ENCODE results near the gene RIMKLB. TPM values are rescaled to one million over a fixed set of nuclear protein-coding genes. Genes with fewer than 3 reads are reported as not detected.

The RIMKLB gene
- total RNA-seq, 1 experiment from 2014 or later = 34.4 TPM

- Mint-ChIP-seq H3K4me3 (ENCODE audit: unreplicated experiment) (no peak overlapping the region), H3K4me1 (ENCODE audit: insufficient read depth, unreplicated experiment) (no peaks in the 10 kb centered on the region), H3K27me3 (ENCODE audit: insufficient read depth, unreplicated experiment) (no peaks in the 10 kb centered on the region), H3K9me3 (ENCODE audit: unreplicated experiment) (no peaks in the 10 kb centered on the region), H3K36me3 (ENCODE audit: insufficient read depth, unreplicated experiment) (peaks cover 16% of the 10 kb centered on the region), H3K27ac (ENCODE audit: low read depth, unreplicated experiment) (peak overlapping the region; percentile 46)
- intact Hi-C loops (cut with micrococcal nuclease) = loop anchor here (10.0 kb wide), 1 partner anchor 124 kb away; no protein-coding TSS in a partner anchor
- ChIA-PET CTCF (interaction anchor here (1.6 kb wide), 1 partner anchor 89 kb away, joined by 5 read pairs; no protein-coding TSS in a partner anchor), POLR2A (no interaction called here)
- no peak for DNase-seq (ENCODE audit: unreplicated experiment)
- TF ChIP-seq CTCF (IDR thresholded peaks at IDR 0.05; ENCODE audit: unreplicated experiment) = no peak
- no TSS peak for BruUV-seq (replicated peaks)
These were observed 72.7 kb downstream of the RIMKLB start for GRCh38 chr12:8770499-8770898.

- peak overlapping the region; percentile 46 for H3K27ac Mint-ChIP-seq (ENCODE audit: low read depth, unreplicated experiment)
These were observed 73.3 kb downstream of the RIMKLB start for GRCh38 chr12:8771072-8771471.

GRCh38 chr12:8773461-8773860 lies 75.7 kb downstream of the RIMKLB start:
- no TSS peak for BruUV-seq (replicated peaks)
- Mint-ChIP-seq H3K27me3 (ENCODE audit: insufficient read depth, unreplicated experiment) (no peaks in the 10 kb centered on the region), H3K27ac (ENCODE audit: low read depth, unreplicated experiment) (no peak overlapping the region), H3K4me1 (ENCODE audit: insufficient read depth, unreplicated experiment) (no peaks in the 10 kb centered on the region), H3K9me3 (ENCODE audit: unreplicated experiment) (no peaks in the 10 kb centered on the region), H3K4me3 (ENCODE audit: unreplicated experiment) (no peak overlapping the region), H3K36me3 (ENCODE audit: insufficient read depth, unreplicated experiment) (peaks cover 16% of the 10 kb centered on the region)
- no peak for TF ChIP-seq CTCF (IDR thresholded peaks at IDR 0.05; ENCODE audit: unreplicated experiment)
- intact Hi-C loops (cut with micrococcal nuclease) = loop anchor here (10.0 kb wide), 1 partner anchor 121 kb away; no protein-coding TSS in a partner anchor
- POLR2A ChIA-PET = no interaction called here
- DNase-seq (ENCODE audit: unreplicated experiment) = no peak
- CTCF ChIA-PET = interaction anchor here (2.2 kb wide), 1 partner anchor 117 kb away, joined by 16 read pairs; no protein-coding TSS in a partner anchor

More at GRCh38 chr12:8771072-8771471, 73.3 kb downstream of the RIMKLB start:
- no peaks in the 10 kb centered on the region for H3K4me1 Mint-ChIP-seq (ENCODE audit: insufficient read depth, unreplicated experiment)
- ChIA-PET CTCF (interaction anchor here (1.1 to 1.6 kb wide), 2 partner anchors 10 to 89 kb away, joined by 4 to 5 read pairs; no protein-coding TSS in a partner anchor), POLR2A (no interaction called here)
- H3K36me3 Mint-ChIP-seq (ENCODE audit: insufficient read depth, unreplicated experiment) = peaks cover 16% of the 10 kb centered on the region
- no peak overlapping the region for H3K4me3 Mint-ChIP-seq (ENCODE audit: unreplicated experiment)
- DNase-seq (ENCODE audit: unreplicated experiment) = no peak
- intact Hi-C loops (cut with micrococcal nuclease) = loop anchor here (10.0 kb wide), 1 partner anchor 124 kb away; no protein-coding TSS in a partner anchor
- H3K27me3 Mint-ChIP-seq (ENCODE audit: insufficient read depth, unreplicated experiment) = no peaks in the 10 kb centered on the region
- no peaks in the 10 kb centered on the region for H3K9me3 Mint-ChIP-seq (ENCODE audit: unreplicated experiment)
- TF ChIP-seq CTCF (IDR thresholded peaks at IDR 0.05; ENCODE audit: unreplicated experiment) = no peak
- BruUV-seq (replicated peaks) = no TSS peak

GRCh38 chr12:8779281-8779680 lies 81.5 kb downstream of the RIMKLB start:
- peaks cover 26% of the 10 kb centered on the region for H3K36me3 Mint-ChIP-seq (ENCODE audit: insufficient read depth, unreplicated experiment)
- no TSS peak for BruUV-seq (replicated peaks)
- CTCF ChIA-PET = interaction anchor here (0.7 to 2.4 kb wide), 6 partner anchors 75 to 111 kb away, joined by 3 to 17 read pairs (median 4); no protein-coding TSS in a partner anchor
- no peak for DNase-seq (ENCODE audit: unreplicated experiment)
- H3K4me3 Mint-ChIP-seq (ENCODE audit: unreplicated experiment) = no peak overlapping the region
- POLR2A ChIA-PET = no interaction called here
- intact Hi-C loops (cut with micrococcal nuclease) = loop anchor here (10.0 kb wide), 1 partner anchor 116 kb away; no protein-coding TSS in a partner anchor
- H3K9me3 Mint-ChIP-seq (ENCODE audit: unreplicated experiment) = no peaks in the 10 kb centered on the region
- no peak overlapping the region for H3K27ac Mint-ChIP-seq (ENCODE audit: low read depth, unreplicated experiment)
- H3K27me3 Mint-ChIP-seq (ENCODE audit: insufficient read depth, unreplicated experiment) = no peaks in the 10 kb centered on the region
- H3K4me1 Mint-ChIP-seq (ENCODE audit: insufficient read depth, unreplicated experiment) = no peaks in the 10 kb centered on the region
- no peak for TF ChIP-seq CTCF (IDR thresholded peaks at IDR 0.05; ENCODE audit: unreplicated experiment)

Measured in MCF 10A (cell line).